DOHH2 (cell line): ENCODE results near the gene DDX1.

Source experiments
- H3F3A ChIP-seq: fragments of 200-600 bp; sonication (generic), shearing (Covaris generic); 2 replicates; pipeline ENCODE4 v1.6.0; 2016; ENCODE audit warnings: antibody characterized with exemption, mild to moderate bottlenecking; ENCODE audit not compliant: control insufficient read depth, insufficient read depth
- H3K27ac ChIP-seq: fragments of 200-600 bp; sonication (generic); 2 replicates; pipeline ENCODE4 v1.5.1; 2014; ENCODE audit warnings: low read depth, mild to moderate bottlenecking, low read length, moderate library complexity
- H3K27me3 ChIP-seq: fragments of 200-600 bp; sonication (generic); 2 replicates; pipeline ENCODE4 v1.6.1; 2014; ENCODE audit warnings: mild to moderate bottlenecking, low read length, mixed read lengths; ENCODE audit not compliant: control insufficient read depth
- H3K36me3 ChIP-seq: fragments of 200-600 bp; sonication (generic); 2 replicates; pipeline ENCODE4 v1.6.1; 2014; ENCODE audit warnings: mild to moderate bottlenecking, low read length, moderate library complexity, mixed read lengths; ENCODE audit not compliant: control insufficient read depth
- H3K4me1 ChIP-seq: fragments of 200-600 bp; sonication (generic); 2 replicates; pipeline ENCODE4 v1.6.1; 2014; ENCODE audit warnings: mild to moderate bottlenecking, low read length, mixed read lengths; ENCODE audit not compliant: control insufficient read depth
- H3K4me2 ChIP-seq: fragments of 200-600 bp; sonication (generic); 2 replicates; pipeline ENCODE4 v1.6.0; 2014; ENCODE audit warnings: mild to moderate bottlenecking, low read length, moderate library complexity
- H3K4me3 ChIP-seq: fragments of 200-600 bp; sonication (generic); 2 replicates; pipeline ENCODE4 v1.5.1; 2014; ENCODE audit warnings: mild to moderate bottlenecking, low read length, mixed read lengths
- H3K79me2 ChIP-seq: fragments of 200-600 bp; sonication (generic); 2 replicates; pipeline ENCODE4 v1.6.1; 2014; ENCODE audit warnings: mild to moderate bottlenecking, low read length, mixed read lengths; ENCODE audit not compliant: control insufficient read depth
- H3K9me2 ChIP-seq: fragments of 200-600 bp; sonication (generic); replicated peaks from 2 replicates; pipeline ENCODE4 v1.6.1; 2014; ENCODE audit warnings: mild to moderate bottlenecking, low read length, mixed read lengths; ENCODE audit not compliant: control insufficient read depth
- H3K9me3 ChIP-seq: fragments of 200-600 bp; sonication (generic); 2 replicates; pipeline ENCODE4 v1.6.1; 2014; ENCODE audit warnings: antibody characterized with exemption, low read length, mixed read lengths; ENCODE audit not compliant: control insufficient read depth, insufficient read depth
- H4K20me1 ChIP-seq: fragments of 200-600 bp; sonication (generic); 2 replicates; pipeline ENCODE4 v1.6.0; 2014; ENCODE audit warnings: low read depth, mild to moderate bottlenecking, antibody characterized with exemption, low read length, moderate library complexity; ENCODE audit not compliant: control insufficient read depth, insufficient read depth
- EZH2phosphoT487 ChIP-seq: fragments of 200-600 bp; sonication (generic); IDR thresholded peaks from 2 replicates; pipeline ENCODE4 v1.6.1; 2017; ENCODE audit warnings: borderline replicate concordance, mild to moderate bottlenecking, antibody characterized with exemption, low read length, moderate library complexity, mixed read lengths
- TF ChIP-seq, protein P1 (sequence below): fragments of 200-600 bp; sonication (generic); IDR thresholded peaks from one replicate; pipeline ENCODE4 v1.5.1; 2014; ENCODE audit warnings: antibody characterized with exemption, mild to moderate bottlenecking, low read depth, low read length; ENCODE audit not compliant: poor library complexity, severe bottlenecking

Gene DDX1

DNA sequence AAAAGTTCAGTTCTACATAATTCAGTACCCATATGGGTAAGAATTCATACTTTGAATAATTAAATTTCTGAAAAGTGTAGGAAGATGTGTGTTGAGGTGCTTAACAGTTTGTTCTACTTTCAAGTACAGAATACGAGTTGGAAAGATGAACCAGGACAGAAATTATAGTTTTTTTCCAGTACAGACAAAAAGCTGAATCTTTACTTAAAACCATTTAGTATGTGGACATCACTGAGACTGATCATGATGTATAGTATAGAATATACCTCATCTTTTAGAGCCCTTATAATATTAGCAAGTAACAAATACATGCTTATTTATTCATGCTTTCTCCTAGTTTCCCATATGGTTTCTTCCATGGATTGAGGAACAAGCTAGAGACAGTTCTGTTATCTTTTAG, 10.0 kb downstream of the DDX1 start:
- Histone ChIP-seq H3K36me3 (peaks cover 96% of the 10 kb centered on the region), H3K27me3 (no peaks in the 10 kb centered on the region)
- TF ChIP-seq, protein P1, sequence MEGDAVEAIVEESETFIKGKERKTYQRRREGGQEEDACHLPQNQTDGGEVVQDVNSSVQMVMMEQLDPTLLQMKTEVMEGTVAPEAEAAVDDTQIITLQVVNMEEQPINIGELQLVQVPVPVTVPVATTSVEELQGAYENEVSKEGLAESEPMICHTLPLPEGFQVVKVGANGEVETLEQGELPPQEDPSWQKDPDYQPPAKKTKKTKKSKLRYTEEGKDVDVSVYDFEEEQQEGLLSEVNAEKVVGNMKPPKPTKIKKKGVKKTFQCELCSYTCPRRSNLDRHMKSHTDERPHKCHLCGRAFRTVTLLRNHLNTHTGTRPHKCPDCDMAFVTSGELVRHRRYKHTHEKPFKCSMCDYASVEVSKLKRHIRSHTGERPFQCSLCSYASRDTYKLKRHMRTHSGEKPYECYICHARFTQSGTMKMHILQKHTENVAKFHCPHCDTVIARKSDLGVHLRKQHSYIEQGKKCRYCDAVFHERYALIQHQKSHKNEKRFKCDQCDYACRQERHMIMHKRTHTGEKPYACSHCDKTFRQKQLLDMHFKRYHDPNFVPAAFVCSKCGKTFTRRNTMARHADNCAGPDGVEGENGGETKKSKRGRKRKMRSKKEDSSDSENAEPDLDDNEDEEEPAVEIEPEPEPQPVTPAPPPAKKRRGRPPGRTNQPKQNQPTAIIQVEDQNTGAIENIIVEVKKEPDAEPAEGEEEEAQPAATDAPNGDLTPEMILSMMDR = no peak
- TF ChIP-seq EZH2phosphoT487 = no peak

DNA sequence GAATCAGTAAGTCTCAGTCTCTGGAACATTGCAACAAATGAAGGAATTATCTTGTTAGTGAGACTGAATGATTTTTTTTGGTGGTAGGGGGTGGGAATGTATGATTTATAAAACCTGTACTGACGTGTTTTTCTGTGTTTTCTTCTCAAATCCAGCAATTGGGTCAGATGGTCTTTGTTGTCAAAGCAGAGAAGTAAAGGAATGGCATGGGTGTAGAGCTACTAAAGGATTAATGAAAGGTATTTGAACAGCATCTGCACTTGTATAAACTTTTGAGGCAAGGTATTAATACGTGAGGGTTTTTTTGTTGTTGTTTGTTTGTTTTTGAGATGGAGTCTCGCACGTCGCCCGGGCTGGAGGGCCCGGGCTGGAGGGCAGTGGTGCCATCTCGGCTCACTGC, 10.7 kb downstream of the DDX1 start:
- TF ChIP-seq, protein P1 = no peak
- TF ChIP-seq EZH2phosphoT487 = no peak
- H3K79me2 ChIP-seq = no peaks in the 10 kb centered on the region; the same call in 1 of the 2 replicates

More for the DNA sequence above, 10.0 kb downstream of the DDX1 start:
- no peaks in the 10 kb centered on the region; the same call in 1 of the 2 replicates for H3K79me2 ChIP-seq
- no peaks in the 10 kb centered on the region for H4K20me1 ChIP-seq
- H3F3A ChIP-seq = no peaks in the 10 kb centered on the region; the same call in 1 of the 2 replicates
- H3K4me3 ChIP-seq = no peak overlapping the region
- H3K27ac ChIP-seq = no peak overlapping the region
- no peaks in the 10 kb centered on the region for H3K9me3 ChIP-seq
- no peaks in the 10 kb centered on the region for H3K4me1 ChIP-seq
- no peak overlapping the region for H3K4me2 ChIP-seq
- no peaks in the 10 kb centered on the region for H3K9me2 ChIP-seq

GRCh38 chr2:15603044-15603765, 11.5 kb downstream of the DDX1 start:
- Histone ChIP-seq H3F3A (no peaks in the 10 kb centered on the region), H3K79me2 (no peaks in the 10 kb centered on the region; the same call in 1 of the 2 replicates), H3K9me3 (no peaks in the 10 kb centered on the region), H3K27ac (no peak overlapping the region), H3K9me2 (no peaks in the 10 kb centered on the region), H3K36me3 (peaks cover 97% of the 10 kb centered on the region), H3K27me3 (no peaks in the 10 kb centered on the region), H4K20me1 (no peaks in the 10 kb centered on the region), H3K4me1 (no peaks in the 10 kb centered on the region), H3K4me2 (no peak overlapping the region), H3K4me3 (no peak overlapping the region)
- TF ChIP-seq, protein P1 = no peak
- TF ChIP-seq EZH2phosphoT487 = no peak

More for the DNA sequence above, 10.7 kb downstream of the DDX1 start:
- no peaks in the 10 kb centered on the region for H3K4me1 ChIP-seq
- no peak overlapping the region for H3K4me3 ChIP-seq
- H3K27me3 ChIP-seq = no peaks in the 10 kb centered on the region
- no peak overlapping the region for H3K27ac ChIP-seq
- H3K36me3 ChIP-seq = peaks cover 96% of the 10 kb centered on the region
- no peaks in the 10 kb centered on the region for H3K9me2 ChIP-seq
- H3K9me3 ChIP-seq = no peaks in the 10 kb centered on the region
- H3K4me2 ChIP-seq = no peak overlapping the region
- no peaks in the 10 kb centered on the region for H4K20me1 ChIP-seq
- H3F3A ChIP-seq = no peaks in the 10 kb centered on the region; the same call in 1 of the 2 replicates
